ENCODE data around the gene LDHD. TPM values are rescaled to one million over a fixed set of nuclear protein-coding genes. Genes with fewer than 3 reads are reported as not detected.
A peak's percentile ranks its signal among the peaks of the same experiment; 100 is the strongest.
"Not testable (repeated sequence)": the region's sequence is repeated elsewhere in the genome, so short reads cannot be mapped to it uniquely, and the experiment has no call there.

Gene LDHD
- total RNA-seq, 1 donor from 2014 or later: 0.89 TPM

GRCh38 chr16:75097191-75097761 lies 19.3 kb downstream of the LDHD start:
- TF ChIP-seq CTCF (IDR thresholded peaks at IDR 0.05; ENCODE audit: unreplicated experiment): no peak
- DNase-seq (ENCODE audit: low spot score, unreplicated experiment): no peak
- Mint-ChIP-seq H3K9me3 (ENCODE audit: low read depth) (no peaks in the 10 kb centered on the region), H3K4me1 (ENCODE audit: low read depth) (peaks cover 21% of the 10 kb centered on the region), H3K36me3 (ENCODE audit: insufficient read depth) (peaks cover 1% of the 10 kb centered on the region), H3K27me3 (no peaks in the 10 kb centered on the region), H3K4me3 (ENCODE audit: low read depth) (no peak overlapping the region), H3K27ac (no peak overlapping the region)

GRCh38 chr16:75096656-75097055 lies 19.9 kb downstream of the LDHD start:
- no peaks in the 10 kb centered on the region for H3K27me3 Mint-ChIP-seq
- TF ChIP-seq CTCF (IDR thresholded peaks at IDR 0.05; ENCODE audit: unreplicated experiment): peak; percentile 66
- no peak overlapping the region for H3K4me3 Mint-ChIP-seq (ENCODE audit: low read depth)
- H3K4me1 Mint-ChIP-seq (ENCODE audit: low read depth): peaks cover 23% of the 10 kb centered on the region
- no peaks in the 10 kb centered on the region for H3K9me3 Mint-ChIP-seq (ENCODE audit: low read depth)
- DNase-seq (ENCODE audit: low spot score, unreplicated experiment): no peak
- peak overlapping the region; percentile 70 for H3K27ac Mint-ChIP-seq
- peaks cover 1% of the 10 kb centered on the region for H3K36me3 Mint-ChIP-seq (ENCODE audit: insufficient read depth)

DNA sequence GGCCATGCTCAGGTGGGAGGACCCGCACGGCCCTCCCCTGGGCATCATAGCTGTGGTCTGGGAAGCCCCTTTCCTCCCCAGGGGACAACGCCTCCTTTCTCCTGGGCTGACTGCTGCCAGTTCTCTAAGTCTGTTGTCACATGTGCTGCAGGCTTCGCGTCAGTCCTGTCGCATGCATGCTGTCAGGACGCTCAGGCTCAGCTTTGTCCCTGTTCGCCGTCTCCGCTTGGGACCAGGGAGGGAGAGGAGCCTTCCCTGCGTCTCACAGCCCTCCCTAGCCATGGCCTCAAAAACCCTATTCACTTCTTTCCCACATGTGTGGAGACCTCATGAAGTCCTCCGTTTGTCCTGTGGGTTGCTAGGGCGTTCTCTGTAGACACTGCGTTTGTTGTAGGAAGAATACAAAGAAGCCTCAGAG lies 21.4 kb downstream of the LDHD start:
- peaks cover 23% of the 10 kb centered on the region for H3K4me1 Mint-ChIP-seq (ENCODE audit: low read depth)
- peak overlapping the region; percentile 59 for H3K27ac Mint-ChIP-seq
- no peaks in the 10 kb centered on the region for H3K9me3 Mint-ChIP-seq (ENCODE audit: low read depth)
- no peak for TF ChIP-seq CTCF (IDR thresholded peaks at IDR 0.05; ENCODE audit: unreplicated experiment)
- no peak overlapping the region for H3K4me3 Mint-ChIP-seq (ENCODE audit: low read depth)
- no peaks in the 10 kb centered on the region for H3K27me3 Mint-ChIP-seq
- no peak for DNase-seq (ENCODE audit: low spot score, unreplicated experiment)
- H3K36me3 Mint-ChIP-seq (ENCODE audit: insufficient read depth): peaks cover 1% of the 10 kb centered on the region

DNA sequence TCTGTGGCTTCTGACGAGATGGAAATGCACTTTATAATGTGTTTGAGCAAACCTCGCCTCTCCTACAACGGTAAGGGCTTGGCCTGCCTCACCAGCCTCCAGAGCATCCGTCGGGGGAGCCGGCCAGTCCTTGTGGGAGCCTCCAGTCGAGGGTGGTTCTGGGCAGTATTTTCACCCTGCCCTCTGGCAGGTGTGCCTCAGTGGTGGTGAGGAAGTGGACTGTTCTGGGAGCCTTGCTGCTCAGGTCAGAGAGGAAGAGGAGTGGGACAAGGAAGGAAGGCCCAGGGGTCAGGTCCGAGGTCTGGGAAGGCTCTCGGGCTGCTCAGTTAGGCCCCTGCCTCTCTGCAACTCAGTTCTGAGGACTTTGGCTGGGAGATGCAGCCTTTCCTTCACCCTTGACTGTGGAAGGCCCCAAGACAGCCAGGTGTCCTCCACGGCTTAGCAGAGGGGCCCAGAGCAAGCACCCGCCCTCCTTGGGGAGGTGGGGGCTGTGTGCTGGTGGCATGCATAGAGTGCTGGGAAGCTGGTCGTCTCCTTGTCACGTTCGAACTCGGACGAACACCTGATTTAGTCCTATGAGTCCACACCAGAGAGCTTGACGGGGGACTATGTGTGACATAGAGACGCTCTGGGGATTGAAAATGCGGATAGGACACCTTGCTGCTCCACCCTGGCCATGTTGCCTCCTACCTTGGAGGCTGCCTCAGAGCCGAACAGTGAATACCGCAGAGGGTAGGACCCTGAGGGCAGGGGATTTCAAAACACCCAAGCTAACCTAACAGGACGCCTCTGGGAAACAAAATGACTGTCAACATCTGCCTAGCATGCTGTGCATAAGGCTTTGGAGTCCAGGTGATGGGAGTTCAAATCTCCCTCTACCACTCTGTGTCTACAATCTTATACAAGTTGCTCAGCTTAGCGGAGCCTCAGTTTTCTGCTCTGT lies 22.7 kb downstream of the LDHD start:
- DNase-seq (ENCODE audit: low spot score, unreplicated experiment): no peak
- Mint-ChIP-seq H3K36me3 (ENCODE audit: insufficient read depth) (peaks cover 1% of the 10 kb centered on the region), H3K4me1 (ENCODE audit: low read depth) (peaks cover 23% of the 10 kb centered on the region), H3K4me3 (ENCODE audit: low read depth) (no peak overlapping the region), H3K9me3 (ENCODE audit: low read depth) (no peaks in the 10 kb centered on the region), H3K27me3 (no peaks in the 10 kb centered on the region), H3K27ac (no peak overlapping the region)
- TF ChIP-seq CTCF (IDR thresholded peaks at IDR 0.05; ENCODE audit: unreplicated experiment): no peak

DNA sequence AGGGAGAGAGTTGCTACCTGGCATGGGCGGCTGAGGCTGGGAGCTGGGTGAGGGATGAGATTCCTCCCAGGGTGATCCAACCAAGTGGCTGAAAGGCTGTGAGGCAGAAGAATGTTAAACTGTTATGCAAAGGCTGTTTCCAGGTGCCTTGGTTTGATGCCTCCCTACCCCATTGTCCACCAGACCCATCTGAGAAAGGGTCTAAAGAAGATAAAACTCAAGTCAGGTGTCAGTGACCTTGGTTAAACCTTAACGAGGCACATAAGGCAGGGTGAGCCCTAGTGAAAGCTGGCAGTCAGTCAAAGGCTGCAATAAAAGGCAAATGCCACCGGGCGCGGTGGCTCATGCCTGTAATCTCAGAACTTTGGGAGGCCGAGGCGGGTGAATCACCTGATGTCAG lies 23.8 kb downstream of the LDHD start:
- no peak for DNase-seq (ENCODE audit: low spot score, unreplicated experiment)
- H3K4me3 Mint-ChIP-seq (ENCODE audit: low read depth): no peak overlapping the region
- peaks cover 1% of the 10 kb centered on the region for H3K36me3 Mint-ChIP-seq (ENCODE audit: insufficient read depth)
- H3K9me3 Mint-ChIP-seq (ENCODE audit: low read depth): no peaks in the 10 kb centered on the region
- peak overlapping the region; percentile 71 for H3K27ac Mint-ChIP-seq
- no peak for TF ChIP-seq CTCF (IDR thresholded peaks at IDR 0.05; ENCODE audit: unreplicated experiment)
- H3K27me3 Mint-ChIP-seq: no peaks in the 10 kb centered on the region
- H3K4me1 Mint-ChIP-seq (ENCODE audit: low read depth): peaks cover 25% of the 10 kb centered on the region

DNA sequence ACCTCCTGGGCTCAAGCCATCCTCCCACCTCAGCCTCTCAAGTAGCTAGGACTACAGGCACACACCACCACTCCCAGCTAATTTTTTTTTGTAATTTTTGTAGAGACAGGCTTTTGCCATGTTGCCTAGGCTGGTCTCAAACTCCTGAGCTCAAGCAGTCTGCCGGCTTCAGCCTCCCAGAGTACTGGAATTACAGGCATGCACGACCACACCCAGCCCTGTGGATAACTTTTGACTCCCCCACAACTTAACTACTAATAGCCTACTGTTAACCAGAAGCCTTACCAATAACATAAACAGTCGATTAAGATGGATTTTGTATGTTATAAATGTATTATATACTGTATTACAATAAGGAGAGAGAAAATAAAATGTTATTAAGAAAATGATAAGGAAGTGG lies 25.0 kb downstream of the LDHD start:
- H3K9me3 Mint-ChIP-seq (ENCODE audit: low read depth); H3K27me3 Mint-ChIP-seq; DNase-seq (ENCODE audit: low spot score, unreplicated experiment); H3K27ac Mint-ChIP-seq; H3K4me3 Mint-ChIP-seq (ENCODE audit: low read depth); H3K36me3 Mint-ChIP-seq (ENCODE audit: insufficient read depth): not testable (repeated sequence)
- peaks cover 26% of the 10 kb centered on the region for H3K4me1 Mint-ChIP-seq (ENCODE audit: low read depth)

- not testable (repeated sequence) for H3K27me3 Mint-ChIP-seq; DNase-seq (ENCODE audit: low spot score, unreplicated experiment); H3K36me3 Mint-ChIP-seq (ENCODE audit: insufficient read depth); H3K4me3 Mint-ChIP-seq (ENCODE audit: low read depth); H3K27ac Mint-ChIP-seq; H3K9me3 Mint-ChIP-seq (ENCODE audit: low read depth)
- peaks cover 23% of the 10 kb centered on the region for H3K4me1 Mint-ChIP-seq (ENCODE audit: low read depth)
Observed at GRCh38 chr16:75090899-75091298, 25.7 kb downstream of the LDHD start.

Measured in progenitor cell of endocrine pancreas (in vitro differentiated cells).